Caco-2 (cell line): ENCODE results near the gene ANKRD44. TPM values are rescaled to one million over a fixed set of nuclear protein-coding genes. Genes with fewer than 3 reads are reported as not detected.

Source experiments
- BruUV-seq: library from RNA; stranded (reverse); fragments of 400-500 nt; replicated peaks from 2 replicates; lab custom pipeline; 2021; lab: Mats Ljungman, UMichigan
- CTCF ChIA-PET: fragments of 300-600 bp; sonication (Branson Sonifier 250); formaldehyde crosslinking; loops from one replicate; lab custom pipeline; 2022; ENCODE audit warnings: antibody characterized with exemption; lab: Charles Lee
- POLR2A ChIA-PET: fragments of 300-600 bp; sonication (Branson Sonifier 250); formaldehyde crosslinking; loops from one replicate; lab custom pipeline; 2022; ENCODE audit warnings: antibody characterized with exemption; lab: Charles Lee
- DNase-seq, 2 experiments: peaks; one replicate each; pipeline versions ENCODE4 v3.0.0 to v3.0.0-alpha.2; 2020 to 2022
- H3K27me3 ChIP-seq: replicated peaks from 2 replicates; pipeline ENCODE4 v1.6.0; 2011; ENCODE audit warnings: low read length; ENCODE audit not compliant: control insufficient read depth, insufficient read depth
- H3K36me3 ChIP-seq: 2 replicates; pipeline ENCODE4 v1.5.1; 2011; ENCODE audit warnings: low read length; ENCODE audit not compliant: control insufficient read depth, insufficient read depth
- H3K4me1 ChIP-seq: fragments of 250-450 bp; sonication (Bioruptor Pico); 2 replicates; pipeline ENCODE4 v1.5.1; 2020; ENCODE audit warnings: mild to moderate bottlenecking
- H3K4me3 ChIP-seq: 2 replicates; pipeline ENCODE4 v1.5.1; 2011; ENCODE audit warnings: low read depth, mild to moderate bottlenecking, control low read depth, low read length
- H3K9me3 ChIP-seq: fragments of 250-450 bp; sonication (Bioruptor Pico); 2 replicates; pipeline ENCODE4 v1.5.1; 2020; ENCODE audit warnings: mild to moderate bottlenecking, moderate library complexity
- H3K27ac Mint-ChIP-seq: one replicate; pipeline ENCODE4 v1.8.0; 2022; ENCODE audit warnings: mixed read lengths; ENCODE audit not compliant: unreplicated experiment
- H3K27me3 Mint-ChIP-seq: one replicate; pipeline ENCODE4 v1.8.0; 2022; ENCODE audit warnings: mixed read lengths; ENCODE audit not compliant: insufficient read depth, unreplicated experiment
- H3K36me3 Mint-ChIP-seq: one replicate; pipeline ENCODE4 v1.8.0; 2022; ENCODE audit warnings: mild to moderate bottlenecking, mixed read lengths; ENCODE audit not compliant: insufficient read depth, unreplicated experiment
- H3K4me1 Mint-ChIP-seq: one replicate; pipeline ENCODE4 v1.8.0; 2022; ENCODE audit warnings: low read depth, mixed read lengths; ENCODE audit not compliant: unreplicated experiment
- H3K4me3 Mint-ChIP-seq: one replicate; pipeline ENCODE4 v1.8.0; 2022; ENCODE audit warnings: mild to moderate bottlenecking, moderate library complexity, mixed read lengths; ENCODE audit not compliant: unreplicated experiment
- H3K9me3 Mint-ChIP-seq: one replicate; pipeline ENCODE4 v1.8.0; 2022; ENCODE audit warnings: mixed read lengths; ENCODE audit not compliant: unreplicated experiment
- intact Hi-C: fragments of 100-400 bp; cut with micrococcal nuclease; formaldehyde crosslinking; loops from one replicate; pipeline ENCODE4 v1.10.0; 2022; ENCODE audit not compliant: unreplicated experiment
- total RNA-seq: library from RNA; stranded (reverse); gene quantifications from 2 replicates; pipeline ENCODE4 v1.2.3, GENCODE V29; 2022
- TF ChIP-seq, protein P1 (sequence below), 2 experiments: fragments of 200-600 bp in 1 of 2; IDR thresholded peaks; 1 replicate in 1 of 2; 2 replicates in 1 of 2; pipeline versions ENCODE4 v1.5.1 to v1.8.0; 2011 to 2022; ENCODE audit warnings: antibody characterized with exemption in 1 of 2, control low read depth in 1 of 2, inconsistent platforms in 1 of 2, low read depth in 1 of 2, low read length in 1 of 2, mild to moderate bottlenecking in 1 of 2, moderate library complexity in 1 of 2; ENCODE audit not compliant: insufficient read depth in 1 of 2, severe bottlenecking in 1 of 2, unreplicated experiment in 1 of 2

ANKRD44 gene
- total RNA-seq, 1 experiment from 2014 or later: 1.0 TPM

DNA sequence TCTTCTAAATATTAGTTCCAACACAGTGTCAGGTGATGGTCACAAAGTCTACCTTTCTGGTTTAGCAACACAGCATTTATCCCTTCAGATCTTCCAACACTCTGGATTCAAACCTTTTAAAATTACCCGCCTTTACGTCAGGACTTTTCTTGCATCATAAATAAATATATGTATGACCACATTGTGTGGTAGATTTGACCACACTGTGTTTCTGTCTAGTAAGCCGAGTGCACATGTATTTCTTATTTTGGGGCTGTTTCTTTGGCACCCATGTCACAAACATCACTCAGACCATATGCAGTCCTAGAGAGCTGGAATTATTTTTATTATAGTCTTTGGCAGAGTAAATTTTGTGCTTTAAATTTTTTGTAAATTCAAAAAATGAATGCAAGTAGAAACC, 172.1 kb downstream of the ANKRD44 start:
- POLR2A ChIA-PET: no interaction called here
- intact Hi-C loops: no loop called here
- H3K4me1 ChIP-seq: no peaks in the 10 kb centered on the region
- no peaks in the 10 kb centered on the region for H3K36me3 Mint-ChIP-seq
- no peaks in the 10 kb centered on the region for H3K9me3 Mint-ChIP-seq
- H3K27ac Mint-ChIP-seq: no peak overlapping the region
- H3K9me3 ChIP-seq: no peaks in the 10 kb centered on the region
- TF ChIP-seq, protein P1, sequence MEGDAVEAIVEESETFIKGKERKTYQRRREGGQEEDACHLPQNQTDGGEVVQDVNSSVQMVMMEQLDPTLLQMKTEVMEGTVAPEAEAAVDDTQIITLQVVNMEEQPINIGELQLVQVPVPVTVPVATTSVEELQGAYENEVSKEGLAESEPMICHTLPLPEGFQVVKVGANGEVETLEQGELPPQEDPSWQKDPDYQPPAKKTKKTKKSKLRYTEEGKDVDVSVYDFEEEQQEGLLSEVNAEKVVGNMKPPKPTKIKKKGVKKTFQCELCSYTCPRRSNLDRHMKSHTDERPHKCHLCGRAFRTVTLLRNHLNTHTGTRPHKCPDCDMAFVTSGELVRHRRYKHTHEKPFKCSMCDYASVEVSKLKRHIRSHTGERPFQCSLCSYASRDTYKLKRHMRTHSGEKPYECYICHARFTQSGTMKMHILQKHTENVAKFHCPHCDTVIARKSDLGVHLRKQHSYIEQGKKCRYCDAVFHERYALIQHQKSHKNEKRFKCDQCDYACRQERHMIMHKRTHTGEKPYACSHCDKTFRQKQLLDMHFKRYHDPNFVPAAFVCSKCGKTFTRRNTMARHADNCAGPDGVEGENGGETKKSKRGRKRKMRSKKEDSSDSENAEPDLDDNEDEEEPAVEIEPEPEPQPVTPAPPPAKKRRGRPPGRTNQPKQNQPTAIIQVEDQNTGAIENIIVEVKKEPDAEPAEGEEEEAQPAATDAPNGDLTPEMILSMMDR (IDR thresholded peaks at IDR 0.05; ENCODE audit: insufficient read depth in 1 of 2, low read depth in 1 of 2, low read length in 1 of 2, severe bottlenecking in 1 of 2, unreplicated experiment in 1 of 2): no peak
- BruUV-seq: no TSS peak
- H3K36me3 ChIP-seq: no peaks in the 10 kb centered on the region
- H3K27me3 ChIP-seq: no peaks in the 10 kb centered on the region
- H3K4me3 ChIP-seq: no peak overlapping the region
- H3K4me3 Mint-ChIP-seq: no peak overlapping the region
- H3K4me1 Mint-ChIP-seq: peaks cover 12% of the 10 kb centered on the region
- DNase-seq: no peak
- CTCF ChIA-PET: no interaction called here
- peaks cover 6% of the 10 kb centered on the region for H3K27me3 Mint-ChIP-seq

DNA sequence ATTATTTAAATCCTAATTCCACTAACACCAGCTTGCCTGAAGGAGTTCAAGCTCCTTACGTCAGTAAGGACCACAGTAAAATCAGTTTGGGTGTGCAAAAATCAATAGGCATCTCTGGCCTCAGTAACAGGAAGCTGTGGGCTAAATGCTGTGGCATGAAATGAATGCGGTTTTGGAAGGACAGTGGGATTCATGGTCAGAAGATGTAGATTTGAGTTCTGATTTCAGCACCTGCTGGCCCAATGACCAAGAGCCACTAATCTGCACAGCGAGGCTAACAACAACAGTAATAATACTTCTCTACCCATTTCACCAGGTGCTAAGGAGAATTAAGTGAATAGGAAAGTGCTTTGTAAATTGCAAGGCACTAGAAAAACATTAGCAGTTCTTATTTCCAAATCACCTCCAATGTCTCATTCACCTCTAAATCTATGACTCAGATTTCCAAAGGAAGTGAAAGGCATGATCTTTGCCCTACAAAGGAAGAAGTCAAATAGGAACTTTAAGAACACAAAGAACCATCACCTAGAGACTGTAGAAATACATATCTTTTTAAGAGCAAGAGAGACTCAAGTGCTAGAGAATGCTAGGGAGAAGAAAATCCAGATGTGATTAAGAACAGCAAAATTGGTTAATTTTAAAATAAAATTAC, 172.6 kb downstream of the ANKRD44 start:
- H3K27me3 Mint-ChIP-seq: peaks cover 6% of the 10 kb centered on the region
- H3K36me3 Mint-ChIP-seq: no peaks in the 10 kb centered on the region
- H3K9me3 ChIP-seq: no peaks in the 10 kb centered on the region
- no peak overlapping the region for H3K27ac Mint-ChIP-seq
- peaks cover 12% of the 10 kb centered on the region for H3K4me1 Mint-ChIP-seq
- no peaks in the 10 kb centered on the region for H3K27me3 ChIP-seq
- no peaks in the 10 kb centered on the region for H3K4me1 ChIP-seq
- H3K4me3 ChIP-seq: no peak overlapping the region
- H3K9me3 Mint-ChIP-seq: no peaks in the 10 kb centered on the region
- ChIA-PET POLR2A (interaction anchor here (0.6 kb wide), 1 partner anchor 1746 kb away, joined by 3 read pairs; no protein-coding TSS in a partner anchor), CTCF (interaction anchor here (0.6 kb wide), 1 partner anchor 102 kb away, joined by 4 read pairs; no protein-coding TSS in a partner anchor)
- DNase-seq: no peak
- TF ChIP-seq, protein P1 (IDR thresholded peaks at IDR 0.05; ENCODE audit: insufficient read depth in 1 of 2, low read depth in 1 of 2, low read length in 1 of 2, severe bottlenecking in 1 of 2, unreplicated experiment in 1 of 2): no peak
- no peak overlapping the region for H3K4me3 Mint-ChIP-seq
- no peaks in the 10 kb centered on the region for H3K36me3 ChIP-seq
- intact Hi-C loops: no loop called here
- BruUV-seq: no TSS peak

DNA sequence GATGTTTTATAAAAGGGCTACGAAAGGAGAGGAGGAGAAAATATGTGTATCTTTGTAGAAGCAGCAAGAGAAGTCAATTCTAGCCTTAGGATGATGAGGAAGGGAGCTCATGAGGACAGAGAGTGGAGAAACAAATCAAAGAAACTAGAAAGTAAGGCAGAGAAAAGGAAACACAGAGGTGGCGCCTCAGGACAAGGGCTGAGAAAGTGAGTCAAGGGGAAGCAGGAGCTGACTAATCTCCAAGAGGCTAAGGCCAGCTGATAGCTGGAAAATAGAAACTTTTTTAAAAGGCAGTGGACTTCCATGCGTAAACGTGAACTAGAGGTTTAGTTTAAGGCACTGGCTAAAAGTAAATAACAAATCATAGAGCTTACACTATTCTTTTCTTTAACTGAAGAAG, 173.3 kb downstream of the ANKRD44 start:
- H3K36me3 ChIP-seq: no peaks in the 10 kb centered on the region
- no TSS peak for BruUV-seq
- no peaks in the 10 kb centered on the region for H3K36me3 Mint-ChIP-seq
- no peak overlapping the region for H3K4me3 ChIP-seq
- DNase-seq: no peak
- no peak overlapping the region for H3K27ac Mint-ChIP-seq
- H3K9me3 Mint-ChIP-seq: no peaks in the 10 kb centered on the region
- POLR2A ChIA-PET: interaction anchor here (0.6 kb wide), 1 partner anchor 1745 kb away, joined by 3 read pairs; no protein-coding TSS in a partner anchor
- H3K27me3 ChIP-seq: no peaks in the 10 kb centered on the region
- intact Hi-C loops: no loop called here
- TF ChIP-seq, protein P1 (IDR thresholded peaks at IDR 0.05; ENCODE audit: insufficient read depth in 1 of 2, low read depth in 1 of 2, low read length in 1 of 2, severe bottlenecking in 1 of 2, unreplicated experiment in 1 of 2): no peak
- H3K4me3 Mint-ChIP-seq: no peak overlapping the region
- CTCF ChIA-PET: interaction anchor here (0.6 kb wide), 1 partner anchor 103 kb away, joined by 4 read pairs; no protein-coding TSS in a partner anchor
- H3K9me3 ChIP-seq: no peaks in the 10 kb centered on the region
- H3K27me3 Mint-ChIP-seq: peaks cover 6% of the 10 kb centered on the region
- H3K4me1 ChIP-seq: no peaks in the 10 kb centered on the region
- H3K4me1 Mint-ChIP-seq: peaks cover 12% of the 10 kb centered on the region
